Erythroblast (primary cell): ENCODE results near the gene CCDC187.

Experiments used
- GATA1 ChIP-seq: IDR thresholded peaks from 2 replicates; pipeline ENCODE4 v1.6.1; 2011; ENCODE audit warnings: low read depth, mild to moderate bottlenecking, control low read depth, low read length, moderate library complexity
- POLR2A ChIP-seq: IDR thresholded peaks from 2 replicates; pipeline ENCODE4 v1.6.1; 2011; ENCODE audit warnings: mild to moderate bottlenecking, low read length

- TF ChIP-seq POLR2A (no peak), GATA1 (no peak)
Observed at GRCh38 chr9:136308006-136308701, 4.3 kb upstream of the CCDC187 start.
